Esophagus squamous epithelium (tissue), 4 donors: ENCODE data around the gene CNN1.
"Not testable (repeated sequence)": the region's sequence is repeated elsewhere in the genome, so short reads cannot be mapped to it uniquely, and the experiment has no call there.

Experiments
- POLR2A ChIP-seq, 4 donors: fragments of 450-650 bp; IDR thresholded peaks; one replicate each; pipeline ENCODE4 v1.6.1; 2017; ENCODE audit warnings: antibody characterized with exemption in 4 of 4, mild to moderate bottlenecking in 4 of 4, moderate library complexity in 3 of 4
- TF ChIP-seq, protein P1 (sequence below), 6 experiments: fragments of 450-650 bp in 4 of 6; fragments of 200-600 bp in 2 of 6; sonication (generic) in 2 of 6; IDR thresholded peaks; one replicate each; pipeline ENCODE4 v1.5.1; 2016 to 2019; ENCODE audit warnings: antibody characterized with exemption in 6 of 6, mild to moderate bottlenecking in 4 of 6, moderate library complexity in 4 of 6

GRCh38 chr19:11565649-11565980, 27.0 kb downstream of the CNN1 start:
- TF ChIP-seq, protein P1, sequence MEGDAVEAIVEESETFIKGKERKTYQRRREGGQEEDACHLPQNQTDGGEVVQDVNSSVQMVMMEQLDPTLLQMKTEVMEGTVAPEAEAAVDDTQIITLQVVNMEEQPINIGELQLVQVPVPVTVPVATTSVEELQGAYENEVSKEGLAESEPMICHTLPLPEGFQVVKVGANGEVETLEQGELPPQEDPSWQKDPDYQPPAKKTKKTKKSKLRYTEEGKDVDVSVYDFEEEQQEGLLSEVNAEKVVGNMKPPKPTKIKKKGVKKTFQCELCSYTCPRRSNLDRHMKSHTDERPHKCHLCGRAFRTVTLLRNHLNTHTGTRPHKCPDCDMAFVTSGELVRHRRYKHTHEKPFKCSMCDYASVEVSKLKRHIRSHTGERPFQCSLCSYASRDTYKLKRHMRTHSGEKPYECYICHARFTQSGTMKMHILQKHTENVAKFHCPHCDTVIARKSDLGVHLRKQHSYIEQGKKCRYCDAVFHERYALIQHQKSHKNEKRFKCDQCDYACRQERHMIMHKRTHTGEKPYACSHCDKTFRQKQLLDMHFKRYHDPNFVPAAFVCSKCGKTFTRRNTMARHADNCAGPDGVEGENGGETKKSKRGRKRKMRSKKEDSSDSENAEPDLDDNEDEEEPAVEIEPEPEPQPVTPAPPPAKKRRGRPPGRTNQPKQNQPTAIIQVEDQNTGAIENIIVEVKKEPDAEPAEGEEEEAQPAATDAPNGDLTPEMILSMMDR (IDR thresholded peaks at IDR 0.05) = not testable (repeated sequence)
- not testable (repeated sequence) for TF ChIP-seq POLR2A (IDR thresholded peaks at IDR 0.05)
